Endodermal cell (in vitro differentiated cells): Measurements from ENCODE around the gene MRPL36. TPM values are rescaled to one million over a fixed set of nuclear protein-coding genes. Genes with fewer than 3 reads are reported as not detected.
A peak's percentile ranks its signal among the peaks of the same experiment; 100 is the strongest.

Experiments used
- DNase-seq: peaks from one replicate; pipeline ENCODE4 v3.0.0-alpha.2; 2017
- H3K27ac ChIP-seq: 2 replicates; pipeline ENCODE4 v1.5.1; 2013; ENCODE audit warnings: mild to moderate bottlenecking, low read depth, low read length, moderate library complexity
- H3K27me3 ChIP-seq: 2 replicates; pipeline ENCODE4 v1.6.1; 2013; ENCODE audit warnings: mild to moderate bottlenecking, low read length, moderate library complexity; ENCODE audit not compliant: insufficient read depth, control insufficient read depth, poor library complexity, severe bottlenecking
- H3K36me3 ChIP-seq: 2 replicates; pipeline ENCODE4 v1.7.0; 2013; ENCODE audit warnings: mild to moderate bottlenecking, low read length, moderate library complexity; ENCODE audit not compliant: control insufficient read depth, insufficient read depth
- H3K4me1 ChIP-seq: one replicate; pipeline ENCODE4 v1.7.0; 2013; ENCODE audit warnings: low read length; ENCODE audit not compliant: control insufficient read depth, insufficient read depth
- H3K4me3 ChIP-seq: 2 replicates; pipeline ENCODE4 v1.5.1; 2013; ENCODE audit warnings: mild to moderate bottlenecking, low read length, moderate library complexity
- H3K9ac ChIP-seq: 2 replicates; pipeline ENCODE4 v1.6.1; 2013; ENCODE audit warnings: mild to moderate bottlenecking, low read length, moderate library complexity; ENCODE audit not compliant: poor library complexity, severe bottlenecking; ENCODE audit errors: extremely low read depth
- H3K9me3 ChIP-seq: 2 replicates; pipeline ENCODE4 v1.6.1; 2013; ENCODE audit warnings: mild to moderate bottlenecking, low read length, moderate library complexity; ENCODE audit not compliant: control insufficient read depth
- H3K27ac Mint-ChIP-seq: 2 replicates; pipeline ENCODE4 v1.8.0; 2020; ENCODE audit warnings: mixed read lengths
- H3K27me3 Mint-ChIP-seq: 2 replicates; pipeline ENCODE4 v1.8.0; 2021; ENCODE audit warnings: mild to moderate bottlenecking, mixed read lengths; ENCODE audit not compliant: insufficient read depth
- H3K36me3 Mint-ChIP-seq: 2 replicates; pipeline ENCODE4 v1.8.0; 2020; ENCODE audit warnings: low read depth, mixed read lengths
- H3K4me1 Mint-ChIP-seq: 2 replicates; pipeline ENCODE4 v1.8.0; 2020; ENCODE audit warnings: mixed read lengths
- H3K4me3 Mint-ChIP-seq: 2 replicates; pipeline ENCODE4 v1.8.0; 2020; ENCODE audit warnings: mild to moderate bottlenecking, moderate library complexity, mixed read lengths
- H3K9me3 Mint-ChIP-seq: 2 replicates; pipeline ENCODE4 v1.8.0; 2020; ENCODE audit warnings: mild to moderate bottlenecking, mixed read lengths
- WGBS, 2 experiments: methylation state at CpG; one replicate each; pipeline versions ENCODE4 v1.1.5 to v1.1.7; 2013; ENCODE audit warnings: missing lambda C conversion rate in 2 of 2, mixed read lengths in 1 of 2; ENCODE audit not compliant: insufficient coverage in 1 of 2, insufficient read length in 1 of 2; 5-methylcytosine and 5-hydroxymethylcytosine counted together
- total RNA-seq, 2 donors: library from RNA; stranded (reverse); fragmentation: NEBNext Ultra II Directional in 1 of 2; extraction: Animal tissue kit (Norgen Biotek cat#: 25700) in 1 of 2; gene quantifications; 2 replicates in 1 of 2; 3 replicates in 1 of 2; pipeline ENCODE4 v1.2.1, GENCODE V29; 2021
- TF ChIP-seq, protein P1 (sequence below): fragments of 200-600 bp; sonication (generic); conservative IDR thresholded peaks from 2 replicates; pipeline ENCODE4 v1.5.0; 2021; ENCODE audit warnings: antibody characterized with exemption, mild to moderate bottlenecking

Gene MRPL36
- total RNA-seq, 2 donors from 2014 or later = 44.0 to 49.7 TPM

- H3K27ac Mint-ChIP-seq = no peak overlapping the region
- H3K4me1 Mint-ChIP-seq = peaks cover 25% of the 10 kb centered on the region
- DNase-seq = no peak
- TF ChIP-seq, protein P1, sequence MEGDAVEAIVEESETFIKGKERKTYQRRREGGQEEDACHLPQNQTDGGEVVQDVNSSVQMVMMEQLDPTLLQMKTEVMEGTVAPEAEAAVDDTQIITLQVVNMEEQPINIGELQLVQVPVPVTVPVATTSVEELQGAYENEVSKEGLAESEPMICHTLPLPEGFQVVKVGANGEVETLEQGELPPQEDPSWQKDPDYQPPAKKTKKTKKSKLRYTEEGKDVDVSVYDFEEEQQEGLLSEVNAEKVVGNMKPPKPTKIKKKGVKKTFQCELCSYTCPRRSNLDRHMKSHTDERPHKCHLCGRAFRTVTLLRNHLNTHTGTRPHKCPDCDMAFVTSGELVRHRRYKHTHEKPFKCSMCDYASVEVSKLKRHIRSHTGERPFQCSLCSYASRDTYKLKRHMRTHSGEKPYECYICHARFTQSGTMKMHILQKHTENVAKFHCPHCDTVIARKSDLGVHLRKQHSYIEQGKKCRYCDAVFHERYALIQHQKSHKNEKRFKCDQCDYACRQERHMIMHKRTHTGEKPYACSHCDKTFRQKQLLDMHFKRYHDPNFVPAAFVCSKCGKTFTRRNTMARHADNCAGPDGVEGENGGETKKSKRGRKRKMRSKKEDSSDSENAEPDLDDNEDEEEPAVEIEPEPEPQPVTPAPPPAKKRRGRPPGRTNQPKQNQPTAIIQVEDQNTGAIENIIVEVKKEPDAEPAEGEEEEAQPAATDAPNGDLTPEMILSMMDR = no peak
- H3K4me3 Mint-ChIP-seq = no peak overlapping the region
- no peaks in the 10 kb centered on the region for H3K36me3 Mint-ChIP-seq
- H3K9ac ChIP-seq = no peak overlapping the region
- no peak overlapping the region for H3K4me3 ChIP-seq
- H3K36me3 ChIP-seq = no peaks in the 10 kb centered on the region
- 94 to 95% methylated on average over 13 to 16 of the region's 16 CpGs for WGBS, 2 experiments
- H3K27me3 Mint-ChIP-seq = peaks cover 11% of the 10 kb centered on the region
- H3K4me1 ChIP-seq = peaks cover 3% of the 10 kb centered on the region
- H3K27me3 ChIP-seq = no peaks in the 10 kb centered on the region
- H3K9me3 Mint-ChIP-seq = no peaks in the 10 kb centered on the region
- no peaks in the 10 kb centered on the region for H3K9me3 ChIP-seq
- H3K27ac ChIP-seq = no peak overlapping the region
These were observed 33.8 kb upstream of the MRPL36 start for GRCh38 chr5:1833264-1834021.

DNA sequence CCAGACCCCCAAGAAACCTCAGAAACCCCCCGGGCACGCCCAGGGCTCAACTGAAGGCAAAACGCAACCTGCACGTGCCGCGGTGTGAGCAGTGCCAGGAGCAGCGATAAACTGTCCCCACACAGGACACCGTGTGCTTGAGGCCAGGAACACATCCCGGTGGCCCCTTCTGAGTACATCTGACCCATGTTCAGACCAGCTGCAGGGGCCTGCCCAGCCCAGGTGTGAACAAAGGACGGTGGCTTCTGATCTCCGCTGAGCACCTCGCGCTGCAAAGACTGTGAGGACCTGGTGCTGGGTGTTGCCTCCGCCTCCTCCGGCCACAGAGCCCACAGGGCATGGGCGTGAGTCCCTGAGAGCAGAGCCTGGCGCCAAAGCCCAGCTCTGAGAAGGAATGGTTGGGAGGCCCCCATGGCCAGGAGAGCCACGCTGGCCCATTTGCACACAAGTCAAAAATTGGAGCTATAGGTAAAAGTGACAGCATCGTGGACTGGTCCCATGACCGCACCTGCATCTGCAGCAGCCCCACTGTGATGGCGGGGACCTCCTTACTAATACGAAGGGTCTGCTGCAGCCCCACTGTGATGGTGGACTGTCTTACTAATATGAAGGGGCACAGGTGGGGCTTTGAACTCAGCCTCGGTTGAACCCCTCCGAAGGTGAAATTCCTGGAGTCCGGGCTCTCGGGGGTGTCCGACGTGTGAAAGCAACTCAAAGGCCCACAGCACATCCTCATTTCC lies 33.0 kb upstream of the MRPL36 start:
- no peak overlapping the region for H3K4me3 ChIP-seq
- no peak overlapping the region for H3K4me3 Mint-ChIP-seq
- H3K36me3 ChIP-seq = no peaks in the 10 kb centered on the region
- peaks cover 3% of the 10 kb centered on the region for H3K4me1 ChIP-seq
- WGBS, 2 experiments = 92 to 97% methylated on average over 11 to 28 of the region's 28 CpGs
- H3K27me3 Mint-ChIP-seq = peaks cover 11% of the 10 kb centered on the region
- no peaks in the 10 kb centered on the region for H3K27me3 ChIP-seq
- H3K27ac Mint-ChIP-seq = no peak overlapping the region
- peaks cover 25% of the 10 kb centered on the region for H3K4me1 Mint-ChIP-seq
- no peak overlapping the region for H3K9ac ChIP-seq
- DNase-seq = no peak
- H3K9me3 Mint-ChIP-seq = no peaks in the 10 kb centered on the region
- no peaks in the 10 kb centered on the region for H3K9me3 ChIP-seq
- TF ChIP-seq, protein P1 = no peak
- H3K27ac ChIP-seq = no peak overlapping the region
- no peaks in the 10 kb centered on the region for H3K36me3 Mint-ChIP-seq

GRCh38 chr5:1831677-1832313 lies 32.2 kb upstream of the MRPL36 start:
- WGBS, 2 experiments = 65 to 69% methylated on average over 5 to 14 of the region's 14 CpGs
- no peak overlapping the region for H3K4me3 ChIP-seq
- H3K4me1 Mint-ChIP-seq = peaks cover 25% of the 10 kb centered on the region

More at GRCh38 chr5:1831677-1832313, 32.2 kb upstream of the MRPL36 start:
- Mint-ChIP-seq H3K4me3 (no peak overlapping the region), H3K9me3 (no peaks in the 10 kb centered on the region), H3K27me3 (peaks cover 9% of the 10 kb centered on the region), H3K36me3 (no peaks in the 10 kb centered on the region), H3K27ac (no peak overlapping the region)
- TF ChIP-seq, protein P1 = no peak
- peak; percentile 83 for DNase-seq
- H3K9ac ChIP-seq = no peak overlapping the region
- H3K36me3 ChIP-seq = no peaks in the 10 kb centered on the region
- H3K4me1 ChIP-seq = peaks cover 3% of the 10 kb centered on the region
- H3K27ac ChIP-seq = no peak overlapping the region
- no peaks in the 10 kb centered on the region for H3K9me3 ChIP-seq
- H3K27me3 ChIP-seq = no peaks in the 10 kb centered on the region
